PFSK-1 (cell line): ENCODE measurements around the gene HELZ.

Experiments
- FOXP2 ChIP-seq: optimal IDR thresholded peaks from 2 replicates; pipeline ENCODE3; 2011; ENCODE audit warnings: borderline replicate concordance, control low read depth, inconsistent platforms; ENCODE audit not compliant: insufficient read depth; ENCODE audit errors: extremely low read length, extremely low read depth
- POLR2AphosphoS5 ChIP-seq: IDR thresholded peaks from 2 replicates; pipeline ENCODE4 v1.6.1; 2012; ENCODE audit warnings: low read depth, mild to moderate bottlenecking, control low read depth, low read length, moderate library complexity
- SIN3A ChIP-seq: IDR thresholded peaks from 2 replicates; pipeline ENCODE4 v1.6.1; 2012; ENCODE audit warnings: mild to moderate bottlenecking, low read length, moderate library complexity, borderline replicate concordance; ENCODE audit not compliant: insufficient read depth
- TAF1 ChIP-seq: IDR thresholded peaks from 2 replicates; pipeline ENCODE4 v1.6.1; 2012; ENCODE audit warnings: low read length, control low read depth, borderline replicate concordance; ENCODE audit not compliant: insufficient read depth
- TF ChIP-seq, protein P1 (sequence below), 2 experiments: IDR thresholded peaks; 2 replicates each; pipeline versions ENCODE4 v1.6.1 to v1.8.0; 2011 to 2012; ENCODE audit warnings: low read depth in 2 of 2, low read length in 2 of 2, control low read depth in 1 of 2, inconsistent platforms in 1 of 2, mild to moderate bottlenecking in 1 of 2, moderate library complexity in 1 of 2; ENCODE audit not compliant: insufficient read depth in 1 of 2

The HELZ gene

DNA sequence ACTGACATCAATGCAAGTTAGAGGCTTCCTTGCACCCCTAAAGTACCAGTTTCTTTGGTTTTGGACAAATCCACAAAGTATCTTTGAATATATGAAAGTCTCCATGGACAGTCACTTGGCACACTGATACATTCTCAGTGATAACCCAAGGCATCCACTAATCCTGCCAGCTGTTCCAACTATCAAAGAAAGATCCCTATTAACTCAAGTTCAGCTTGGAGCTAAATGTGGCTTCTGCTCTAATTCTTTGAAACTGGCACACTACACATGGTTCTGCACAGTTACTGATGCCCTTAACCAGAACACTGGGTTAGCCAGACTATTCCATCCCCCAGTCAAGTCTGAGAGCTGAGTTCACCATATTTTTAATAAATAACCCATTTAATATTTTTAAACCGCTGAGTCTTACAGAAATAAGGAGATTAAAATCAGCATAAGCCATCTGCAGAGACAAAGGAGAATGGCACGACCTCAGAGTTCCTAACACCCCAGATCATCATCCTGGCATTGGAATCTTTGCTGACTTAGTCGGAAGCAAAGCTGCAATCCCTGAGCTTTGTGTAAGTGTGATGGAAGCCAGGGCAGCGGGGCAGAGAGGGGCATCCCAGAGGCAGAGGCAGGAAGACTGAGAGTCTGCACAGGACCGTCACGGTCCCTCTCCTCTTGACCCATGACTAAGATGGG is 194.4 kb downstream of the HELZ start:
- no peak for TF ChIP-seq POLR2AphosphoS5
- TF ChIP-seq FOXP2: no peak
- TF ChIP-seq SIN3A: no peak
- TF ChIP-seq, protein P1, sequence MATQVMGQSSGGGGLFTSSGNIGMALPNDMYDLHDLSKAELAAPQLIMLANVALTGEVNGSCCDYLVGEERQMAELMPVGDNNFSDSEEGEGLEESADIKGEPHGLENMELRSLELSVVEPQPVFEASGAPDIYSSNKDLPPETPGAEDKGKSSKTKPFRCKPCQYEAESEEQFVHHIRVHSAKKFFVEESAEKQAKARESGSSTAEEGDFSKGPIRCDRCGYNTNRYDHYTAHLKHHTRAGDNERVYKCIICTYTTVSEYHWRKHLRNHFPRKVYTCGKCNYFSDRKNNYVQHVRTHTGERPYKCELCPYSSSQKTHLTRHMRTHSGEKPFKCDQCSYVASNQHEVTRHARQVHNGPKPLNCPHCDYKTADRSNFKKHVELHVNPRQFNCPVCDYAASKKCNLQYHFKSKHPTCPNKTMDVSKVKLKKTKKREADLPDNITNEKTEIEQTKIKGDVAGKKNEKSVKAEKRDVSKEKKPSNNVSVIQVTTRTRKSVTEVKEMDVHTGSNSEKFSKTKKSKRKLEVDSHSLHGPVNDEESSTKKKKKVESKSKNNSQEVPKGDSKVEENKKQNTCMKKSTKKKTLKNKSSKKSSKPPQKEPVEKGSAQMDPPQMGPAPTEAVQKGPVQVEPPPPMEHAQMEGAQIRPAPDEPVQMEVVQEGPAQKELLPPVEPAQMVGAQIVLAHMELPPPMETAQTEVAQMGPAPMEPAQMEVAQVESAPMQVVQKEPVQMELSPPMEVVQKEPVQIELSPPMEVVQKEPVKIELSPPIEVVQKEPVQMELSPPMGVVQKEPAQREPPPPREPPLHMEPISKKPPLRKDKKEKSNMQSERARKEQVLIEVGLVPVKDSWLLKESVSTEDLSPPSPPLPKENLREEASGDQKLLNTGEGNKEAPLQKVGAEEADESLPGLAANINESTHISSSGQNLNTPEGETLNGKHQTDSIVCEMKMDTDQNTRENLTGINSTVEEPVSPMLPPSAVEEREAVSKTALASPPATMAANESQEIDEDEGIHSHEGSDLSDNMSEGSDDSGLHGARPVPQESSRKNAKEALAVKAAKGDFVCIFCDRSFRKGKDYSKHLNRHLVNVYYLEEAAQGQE (IDR thresholded peaks at IDR 0.05; ENCODE audit: insufficient read depth in 1 of 2, low read depth in 2 of 2, low read length in 2 of 2): no peak

DNA sequence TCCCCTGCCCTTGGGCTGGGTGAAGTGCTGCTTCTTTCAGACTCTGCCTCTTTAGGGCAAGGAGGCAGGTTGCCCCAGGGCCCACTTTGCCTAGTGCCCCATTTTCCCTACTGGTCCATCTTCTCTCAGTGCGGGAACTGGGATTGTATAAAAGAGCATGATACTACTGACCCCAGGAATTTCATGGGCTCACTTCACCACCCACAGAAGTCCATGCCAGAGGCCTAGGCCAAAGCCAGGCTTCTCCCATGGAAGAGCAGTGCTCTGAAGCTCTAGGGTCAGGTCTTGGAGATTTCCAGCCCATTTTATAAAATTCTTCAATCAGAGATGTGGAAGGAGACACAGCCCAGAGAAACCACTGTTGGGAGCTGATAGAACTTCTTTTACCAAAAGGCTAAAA is 194.9 kb downstream of the HELZ start:
- TF ChIP-seq POLR2AphosphoS5 (no peak), SIN3A (no peak), TAF1 (no peak), FOXP2 (no peak)
- TF ChIP-seq, protein P1 (IDR thresholded peaks at IDR 0.05; ENCODE audit: insufficient read depth in 1 of 2, low read depth in 2 of 2, low read length in 2 of 2): no peak

DNA sequence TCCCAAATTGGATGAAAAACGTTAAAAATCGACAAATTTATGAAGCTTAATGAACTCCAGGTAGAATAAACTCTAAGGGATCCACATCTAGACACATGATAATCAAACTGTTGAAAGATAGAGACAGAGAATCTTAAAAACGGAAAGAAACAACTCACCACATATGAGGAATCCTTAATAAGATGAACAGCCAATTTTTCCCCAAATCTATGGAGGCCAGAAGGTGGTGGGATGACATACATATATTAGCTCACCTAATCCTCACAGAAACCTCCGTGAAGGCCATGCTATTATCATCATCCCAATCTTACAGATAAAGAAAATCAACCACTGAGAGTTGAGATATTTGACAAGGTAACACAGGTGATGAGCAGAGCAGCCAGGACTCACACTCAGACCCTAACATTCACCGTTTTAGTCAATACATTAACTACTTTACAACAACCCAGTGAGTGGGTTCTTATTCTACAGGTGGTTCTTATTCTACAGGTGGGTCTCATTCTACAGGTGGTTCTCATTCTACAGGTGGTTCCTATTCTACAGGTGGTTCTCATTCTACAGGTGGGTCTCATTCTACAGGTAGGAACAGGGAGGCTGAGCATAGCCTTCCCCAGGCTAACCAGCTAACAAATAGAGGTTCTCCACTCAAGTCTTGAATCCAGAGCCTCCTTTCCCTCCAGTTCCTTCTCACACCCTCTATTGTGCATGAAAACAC is 195.8 kb downstream of the HELZ start:
- TF ChIP-seq TAF1: no peak
- TF ChIP-seq POLR2AphosphoS5: no peak
- TF ChIP-seq FOXP2: no peak
- TF ChIP-seq, protein P1 (IDR thresholded peaks at IDR 0.05; ENCODE audit: insufficient read depth in 1 of 2, low read depth in 2 of 2, low read length in 2 of 2): no peak
- no peak for TF ChIP-seq SIN3A

DNA sequence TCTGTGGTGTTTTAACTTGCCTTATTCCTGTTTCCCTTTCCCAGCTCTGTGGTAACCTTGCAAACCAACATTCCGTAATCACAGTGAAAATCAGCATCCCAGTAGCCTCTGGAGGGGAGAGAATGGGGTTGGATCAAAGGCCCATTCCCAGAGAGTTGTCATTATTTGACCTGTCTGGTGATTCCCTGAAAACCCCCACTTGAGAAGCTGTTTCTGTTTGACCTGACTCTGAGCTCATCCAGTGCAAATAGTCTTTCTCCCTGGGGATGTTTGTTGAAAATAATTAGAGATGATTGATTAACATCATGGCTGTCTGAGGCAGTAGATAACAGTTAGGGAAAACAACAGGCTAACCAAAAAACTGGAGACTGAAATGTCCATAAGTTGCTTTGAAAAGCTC is 197.6 kb downstream of the HELZ start:
- TF ChIP-seq, protein P1 (IDR thresholded peaks at IDR 0.05; ENCODE audit: insufficient read depth in 1 of 2, low read depth in 2 of 2, low read length in 2 of 2): no peak
- TF ChIP-seq FOXP2 (no peak), POLR2AphosphoS5 (no peak), SIN3A (no peak), TAF1 (no peak)
